Panc1 (cell line): ENCODE data around the gene DNAJC27.

ENCODE experiments used
- CTCF ChIP-seq: fragments of 450-650 bp; IDR thresholded peaks from 2 replicates; pipeline ENCODE4 v1.5.1; 2017; ENCODE audit warnings: mild to moderate bottlenecking
- POLR2AphosphoS5 ChIP-seq: IDR thresholded peaks from 2 replicates; pipeline ENCODE4 v1.6.1; 2012; ENCODE audit warnings: mild to moderate bottlenecking, low read depth, low read length, moderate library complexity
- REST ChIP-seq, 2 experiments: IDR thresholded peaks; 2 replicates each; pipeline ENCODE4 v1.6.1; 2011 to 2012; ENCODE audit warnings: low read depth in 2 of 2, control low read depth in 1 of 2, low read length in 1 of 2, mild to moderate bottlenecking in 1 of 2, moderate library complexity in 1 of 2; ENCODE audit not compliant: insufficient read depth in 1 of 2
- TCF7L2 ChIP-seq: IDR thresholded peaks from 2 replicates; pipeline ENCODE4 v1.6.1; 2011; ENCODE audit warnings: mild to moderate bottlenecking, low read depth, low read length, inconsistent platforms

DNA sequence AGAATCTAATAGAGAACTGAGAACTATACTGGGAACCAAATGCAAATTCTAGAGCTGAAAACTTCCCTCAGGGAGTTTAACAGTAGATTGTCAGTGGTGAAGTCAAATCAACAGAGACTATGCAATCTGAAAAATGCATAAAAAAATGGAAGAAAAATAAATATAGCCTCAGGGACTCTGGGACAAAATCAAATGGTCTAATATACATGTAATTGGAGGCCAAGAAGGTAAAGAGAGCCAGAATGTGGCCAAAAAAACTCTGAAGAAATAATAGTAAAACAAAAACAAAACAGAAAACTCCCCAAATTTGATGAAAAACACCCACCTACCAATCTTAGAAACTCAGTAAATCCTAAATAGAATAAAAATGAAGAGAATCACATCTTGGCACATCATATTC is 16.5 kb downstream of the DNAJC27 start:
- TF ChIP-seq REST (IDR thresholded peaks at IDR 0.05; ENCODE audit: insufficient read depth in 1 of 2, low read depth in 2 of 2, low read length in 1 of 2) (no peak), CTCF (no peak), POLR2AphosphoS5 (no peak), TCF7L2 (no peak)
